ENCODE measurements around the gene SLC6A1. TPM values are rescaled to one million over a fixed set of nuclear protein-coding genes. Genes with fewer than 3 reads are reported as not detected.

SLC6A1 gene
- not detected in 2 replicates for total RNA-seq

DNA sequence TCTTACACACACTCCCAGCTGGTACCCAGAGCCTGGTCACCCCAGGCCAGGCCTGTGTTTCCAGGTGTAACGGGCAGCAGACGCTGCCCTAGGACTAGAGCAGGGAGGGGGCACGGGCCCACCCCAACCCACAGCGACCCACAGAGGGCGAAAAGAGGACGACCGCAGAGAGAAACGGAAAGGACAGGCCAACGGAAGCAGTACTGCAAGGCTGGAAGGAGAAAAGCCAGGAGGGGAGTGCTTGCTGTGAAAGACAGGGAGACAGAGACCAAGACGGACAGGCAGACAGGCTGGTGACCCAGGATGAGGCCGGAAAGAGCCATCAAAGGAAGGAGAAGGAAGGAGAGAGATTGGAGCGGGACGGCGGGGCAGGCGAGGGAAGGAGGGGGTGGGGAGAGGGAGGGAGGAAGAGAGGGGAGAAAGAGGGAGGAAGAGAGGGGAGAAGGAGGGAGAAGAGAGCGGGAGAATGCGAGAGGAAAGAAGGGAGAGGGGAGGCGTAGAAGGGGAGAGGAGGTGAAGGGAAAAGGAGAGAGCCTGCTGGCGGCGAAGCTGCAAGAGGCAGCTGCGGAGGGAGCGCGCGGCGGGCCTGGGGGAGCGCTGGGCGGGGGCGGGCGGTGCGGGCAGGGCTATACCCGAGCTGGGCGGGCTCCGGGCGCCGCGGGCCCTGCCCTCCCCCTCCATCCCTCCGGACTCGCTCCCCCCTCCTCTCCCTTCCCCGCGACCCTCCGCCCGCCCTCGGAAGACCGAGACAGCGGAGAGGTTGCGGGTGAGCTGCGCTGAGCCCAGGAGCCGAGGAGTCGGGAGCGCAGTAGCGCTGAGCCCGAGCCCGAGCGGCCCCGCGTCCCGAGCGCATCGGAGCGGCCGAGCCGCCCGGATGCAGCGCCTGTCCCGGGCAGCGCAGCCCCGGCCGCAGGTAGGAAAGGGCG is at the start of gene SLC6A1:
Gene SLC6A1, plus strand, starts transcription at position 732 of the 926 bp plus-strand sequence. CDS start 24,464 bp downstream, outside the sequence.
- H3K27me3 ChIP-seq (ENCODE audit: insufficient read depth, low read length) = peaks cover 73% of the 10 kb centered on the region
- no peaks in the 10 kb centered on the region for H4K20me1 ChIP-seq (ENCODE audit: insufficient read depth, low read length)
- no peak within 1 kb of the TSS for H3K27ac ChIP-seq (ENCODE audit: low read depth, low read length)
- peak within 1 kb of the TSS; percentile 43 for H3K4me2 ChIP-seq (ENCODE audit: insufficient read depth, low read length)
- no peaks in the 10 kb centered on the region for H3K36me3 ChIP-seq (ENCODE audit: insufficient read depth, low read length)
- H2AFZ ChIP-seq (ENCODE audit: low read length) = peak within 1 kb of the TSS; percentile 47
- TF ChIP-seq CTCF (IDR thresholded peaks at IDR 0.05; ENCODE audit: extremely low read depth, low read depth, low read length) = no peak
- H3K79me2 ChIP-seq (ENCODE audit: insufficient read depth, low read length) = no peaks in the 10 kb centered on the region
- H3K9me3 ChIP-seq (ENCODE audit: low read depth, low read length) = no peaks in the 10 kb centered on the region
- DNase-seq (ENCODE audit: insufficient read length, low spot score, missing footprints) = no peak
- peak within 1 kb of the TSS; percentile 35 for H3K4me3 ChIP-seq (ENCODE audit: insufficient read depth, low read length)
- H3K4me1 ChIP-seq (ENCODE audit: insufficient read depth, low read length) = no peaks in the 10 kb centered on the region

- H3K27ac ChIP-seq (ENCODE audit: low read depth, low read length) = no peak overlapping the region
- no peak for TF ChIP-seq CTCF (IDR thresholded peaks at IDR 0.05; ENCODE audit: extremely low read depth, low read depth, low read length)
- H3K79me2 ChIP-seq (ENCODE audit: insufficient read depth, low read length) = no peaks in the 10 kb centered on the region
- peaks cover 26% of the 10 kb centered on the region for H3K27me3 ChIP-seq (ENCODE audit: insufficient read depth, low read length)
- H2AFZ ChIP-seq (ENCODE audit: low read length) = no peak overlapping the region
- H3K4me3 ChIP-seq (ENCODE audit: insufficient read depth, low read length) = no peak overlapping the region
- no peaks in the 10 kb centered on the region for H3K36me3 ChIP-seq (ENCODE audit: insufficient read depth, low read length)
- no peak for DNase-seq (ENCODE audit: insufficient read length, low spot score, missing footprints)
- H3K4me1 ChIP-seq (ENCODE audit: insufficient read depth, low read length) = no peaks in the 10 kb centered on the region
- H3K4me2 ChIP-seq (ENCODE audit: insufficient read depth, low read length) = no peak overlapping the region
- no peaks in the 10 kb centered on the region for H4K20me1 ChIP-seq (ENCODE audit: insufficient read depth, low read length)
- no peaks in the 10 kb centered on the region for H3K9me3 ChIP-seq (ENCODE audit: low read depth, low read length)
Observed at GRCh38 chr3:10944866-10945265, 47.7 kb upstream of the SLC6A1 start.

DNA sequence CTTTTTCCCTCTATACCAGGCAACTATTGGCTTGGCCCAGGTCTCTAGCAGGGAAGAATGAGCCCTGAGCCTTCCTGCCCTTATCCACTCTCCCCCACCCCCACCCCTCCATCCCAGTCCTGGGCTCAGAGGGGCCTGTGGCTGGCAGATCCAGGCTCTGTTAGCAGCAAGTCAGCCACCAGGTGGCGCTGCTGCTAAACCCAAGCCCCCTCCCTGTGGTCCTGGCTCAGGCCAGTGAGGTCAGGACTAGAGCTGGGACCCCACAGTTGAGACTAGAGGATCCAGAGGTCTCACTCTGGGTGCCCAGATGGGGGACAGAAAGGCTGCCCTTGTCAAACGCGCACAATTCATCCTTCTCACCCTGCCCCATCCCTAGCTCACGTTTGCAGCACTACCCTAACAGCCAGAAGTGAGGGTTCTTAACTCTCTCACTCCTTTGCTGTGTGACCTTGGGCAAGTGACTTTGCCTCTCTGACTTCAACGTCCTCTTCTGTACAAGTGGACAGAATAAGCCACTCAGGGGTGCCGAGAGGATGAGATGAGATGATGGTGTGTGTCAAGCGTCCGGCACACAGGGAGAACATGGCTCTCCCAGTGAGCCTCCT is 46.8 kb upstream of the SLC6A1 start:
- TF ChIP-seq CTCF (IDR thresholded peaks at IDR 0.05; ENCODE audit: extremely low read depth, low read depth, low read length) = peak; percentile 76
- H2AFZ ChIP-seq (ENCODE audit: low read length) = no peak overlapping the region

DNA sequence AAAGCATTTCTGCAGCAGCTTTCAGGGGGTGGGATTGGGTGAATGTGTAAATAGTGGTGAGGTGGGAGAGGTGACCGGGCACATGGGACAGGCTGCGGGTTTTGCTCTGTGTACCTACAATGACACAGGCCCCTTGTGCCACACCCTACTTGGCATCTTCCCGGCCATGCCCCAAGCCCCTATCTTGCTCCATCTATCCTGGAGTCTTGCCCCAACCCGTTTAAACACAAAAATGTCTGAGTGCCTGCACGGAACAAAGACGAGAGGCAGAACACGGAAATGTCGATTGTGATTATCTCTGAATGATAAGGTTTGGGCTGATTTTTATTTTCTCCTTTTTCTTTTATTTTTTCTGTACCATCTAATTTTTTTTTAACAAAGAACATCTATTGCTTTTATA is 46.0 kb upstream of the SLC6A1 start:
- H3K36me3 ChIP-seq (ENCODE audit: insufficient read depth, low read length) = no peaks in the 10 kb centered on the region
- no peak for DNase-seq (ENCODE audit: insufficient read length, low spot score, missing footprints)
- no peaks in the 10 kb centered on the region for H3K79me2 ChIP-seq (ENCODE audit: insufficient read depth, low read length)
- H4K20me1 ChIP-seq (ENCODE audit: insufficient read depth, low read length) = no peaks in the 10 kb centered on the region
- H3K27ac ChIP-seq (ENCODE audit: low read depth, low read length) = no peak overlapping the region
- no peaks in the 10 kb centered on the region for H3K9me3 ChIP-seq (ENCODE audit: low read depth, low read length)
- no peak for TF ChIP-seq CTCF (IDR thresholded peaks at IDR 0.05; ENCODE audit: extremely low read depth, low read depth, low read length)
- no peak overlapping the region for H2AFZ ChIP-seq (ENCODE audit: low read length)
- H3K4me3 ChIP-seq (ENCODE audit: insufficient read depth, low read length) = no peak overlapping the region
- H3K4me2 ChIP-seq (ENCODE audit: insufficient read depth, low read length) = no peak overlapping the region
- peaks cover 28% of the 10 kb centered on the region for H3K27me3 ChIP-seq (ENCODE audit: insufficient read depth, low read length)
- H3K4me1 ChIP-seq (ENCODE audit: insufficient read depth, low read length) = no peaks in the 10 kb centered on the region

More for the DNA sequence above, 46.8 kb upstream of the SLC6A1 start:
- H3K79me2 ChIP-seq (ENCODE audit: insufficient read depth, low read length) = no peaks in the 10 kb centered on the region
- no peaks in the 10 kb centered on the region for H3K9me3 ChIP-seq (ENCODE audit: low read depth, low read length)
- H3K4me3 ChIP-seq (ENCODE audit: insufficient read depth, low read length) = no peak overlapping the region
- H3K27me3 ChIP-seq (ENCODE audit: insufficient read depth, low read length) = peaks cover 28% of the 10 kb centered on the region
- peak; percentile 91 for DNase-seq (ENCODE audit: insufficient read length, low spot score, missing footprints)
- H4K20me1 ChIP-seq (ENCODE audit: insufficient read depth, low read length) = no peaks in the 10 kb centered on the region
- H3K4me1 ChIP-seq (ENCODE audit: insufficient read depth, low read length) = no peaks in the 10 kb centered on the region
- no peak overlapping the region for H3K27ac ChIP-seq (ENCODE audit: low read depth, low read length)
- no peaks in the 10 kb centered on the region for H3K36me3 ChIP-seq (ENCODE audit: insufficient read depth, low read length)
- no peak overlapping the region for H3K4me2 ChIP-seq (ENCODE audit: insufficient read depth, low read length)
